Measurements from ENCODE around the gene DMD. TPM values are rescaled to one million over a fixed set of nuclear protein-coding genes. Genes with fewer than 3 reads are reported as not detected.
"Not testable (repeated sequence)": the region's sequence is repeated elsewhere in the genome, so short reads cannot be mapped to it uniquely, and the experiment has no call there.

DMD gene
- polyA plus RNA-seq, 3 donors = 14.9 to 18.3 (median 15.4) TPM

DNA sequence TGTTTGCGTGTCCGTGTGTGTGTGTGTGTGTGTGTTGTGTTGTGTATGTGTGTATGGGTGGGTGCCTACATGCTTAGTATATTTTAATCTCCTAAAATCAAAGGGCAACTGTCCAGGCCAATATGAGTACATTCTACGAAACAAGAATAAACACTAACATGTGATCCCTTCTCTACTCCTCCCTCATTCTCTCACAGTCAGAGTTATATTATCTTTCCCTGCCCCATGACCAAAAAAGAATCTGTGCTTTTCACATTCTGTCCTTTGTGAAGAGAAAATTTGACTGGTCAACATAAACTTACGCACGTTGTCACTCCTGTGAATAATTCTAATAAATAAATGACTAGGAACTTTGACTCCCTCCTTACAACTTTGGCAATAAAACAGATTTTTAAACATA lies 532.9 kb downstream of the DMD start:
- DNase-seq (ENCODE audit: low read depth in 3 of 3, low spot score in 2 of 3) = no peak

DNA sequence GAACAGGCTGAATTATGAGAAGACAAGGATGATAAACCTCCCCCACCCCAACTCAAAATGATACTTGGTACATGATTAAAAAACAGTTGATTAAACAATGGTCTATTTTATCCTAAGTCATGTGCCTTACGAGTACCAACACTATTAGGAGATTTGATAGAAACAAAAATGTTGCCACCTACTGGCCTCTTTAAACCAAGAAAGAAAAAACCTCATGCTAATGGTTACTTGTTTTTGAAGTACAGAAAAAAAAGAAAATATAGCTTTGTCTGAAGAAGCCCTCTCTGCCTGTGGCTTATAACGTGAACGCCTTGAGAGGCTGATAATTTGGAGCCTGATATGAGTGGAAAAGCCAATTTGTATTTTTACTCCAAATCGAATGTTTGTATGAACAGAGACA lies 538.2 kb downstream of the DMD start:
- DNase-seq (ENCODE audit: low read depth in 3 of 3, low spot score in 2 of 3) = no peak

DNA sequence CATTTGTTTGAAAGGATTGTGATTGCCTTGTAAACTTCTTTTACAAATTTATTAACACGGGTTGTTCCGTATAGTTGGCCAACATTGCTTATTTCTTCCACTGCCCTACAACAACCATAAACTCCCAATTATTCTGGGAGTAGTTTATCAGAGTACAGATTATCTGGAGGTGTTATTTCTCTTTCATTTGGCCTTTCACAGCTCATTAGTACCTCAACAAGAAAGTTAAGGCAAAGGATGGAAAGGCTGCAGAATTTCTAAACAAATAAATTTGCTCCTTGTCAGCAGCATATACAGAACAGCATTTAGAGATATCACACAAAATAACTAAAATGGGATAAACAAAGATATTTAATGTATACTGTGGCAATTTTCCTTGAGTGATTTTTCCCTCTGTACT lies 548.8 kb downstream of the DMD start:
- DNase-seq (ENCODE audit: low read depth in 3 of 3, low spot score in 2 of 3) = no peak

DNA sequence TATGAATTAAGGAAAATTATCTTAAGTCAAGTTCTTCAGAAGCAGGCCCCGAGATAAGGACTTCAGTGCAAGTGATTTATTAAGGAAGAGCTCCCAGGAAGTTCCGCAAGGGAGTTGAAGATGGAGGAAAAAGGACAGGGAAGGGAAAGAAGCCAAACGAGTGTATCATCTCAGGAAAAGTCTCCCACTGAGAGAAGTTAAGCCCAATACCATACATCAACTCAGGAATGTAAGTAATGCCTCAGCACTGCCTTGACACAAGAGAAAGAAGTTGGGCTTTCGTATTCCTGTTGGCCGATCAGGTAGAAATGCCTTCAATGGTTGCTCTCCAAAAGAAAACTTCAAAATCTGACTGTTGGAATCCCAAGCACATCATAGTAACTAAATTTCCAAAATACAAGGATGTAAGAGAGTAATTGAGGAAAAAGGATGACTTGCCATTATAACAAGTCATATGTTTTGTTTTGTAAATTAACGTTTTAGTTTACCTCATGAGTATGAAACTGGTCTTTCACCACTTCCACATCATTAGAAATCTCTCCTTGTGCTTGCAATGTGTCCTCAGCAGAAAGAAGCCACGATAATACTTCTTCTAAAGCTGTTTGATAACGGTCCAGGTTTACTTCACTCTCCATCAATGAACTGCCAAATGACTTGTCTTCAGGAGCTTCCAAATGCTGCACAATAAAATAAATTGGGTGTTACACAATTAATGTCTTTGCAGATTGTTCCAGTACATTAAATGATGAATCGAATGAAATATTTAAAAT lies 566.7 kb downstream of the DMD start:
- DNase-seq (ENCODE audit: low read depth in 3 of 3, low spot score in 2 of 3) = no peak

DNA sequence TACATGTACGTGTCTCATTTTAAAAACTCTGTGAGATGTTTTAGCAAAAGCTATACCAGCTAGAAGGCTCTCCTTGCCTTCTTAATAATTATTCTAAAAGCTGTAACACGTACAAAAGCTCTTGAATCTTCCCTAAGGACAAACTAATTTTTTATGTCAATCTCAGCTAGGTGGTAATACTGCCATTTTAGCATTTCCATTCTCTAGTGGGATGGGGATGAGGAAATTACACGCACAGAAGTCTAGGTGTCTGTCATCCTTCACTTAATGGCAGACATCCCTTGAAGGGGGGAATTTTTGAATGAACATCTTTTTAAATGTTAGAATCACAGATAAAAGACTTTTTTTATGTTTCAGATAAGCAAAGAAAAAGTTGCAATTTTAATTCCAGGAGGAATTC lies 569.1 kb downstream of the DMD start:
- no peak for DNase-seq (ENCODE audit: low read depth in 3 of 3, low spot score in 2 of 3)

DNA sequence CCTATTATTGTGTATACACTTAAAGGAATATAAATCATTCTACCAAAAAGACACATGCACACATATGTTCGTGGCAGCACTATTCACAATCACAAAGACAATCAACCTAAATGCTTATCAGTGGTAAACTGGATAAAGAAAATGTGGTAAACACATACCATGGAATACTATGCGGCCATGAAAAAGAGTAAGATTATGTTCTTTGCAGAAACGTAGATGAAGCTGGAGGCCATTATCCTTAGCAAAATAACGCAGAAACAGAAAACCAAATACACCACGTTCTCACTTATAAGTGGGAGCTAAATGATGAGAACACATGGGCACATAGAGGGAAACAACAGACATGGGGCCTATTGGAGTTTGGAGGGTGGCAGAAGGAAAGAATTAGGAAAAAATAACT lies 593.2 kb downstream of the DMD start:
- DNase-seq (ENCODE audit: low read depth in 3 of 3, low spot score in 2 of 3) = no peak

DNA sequence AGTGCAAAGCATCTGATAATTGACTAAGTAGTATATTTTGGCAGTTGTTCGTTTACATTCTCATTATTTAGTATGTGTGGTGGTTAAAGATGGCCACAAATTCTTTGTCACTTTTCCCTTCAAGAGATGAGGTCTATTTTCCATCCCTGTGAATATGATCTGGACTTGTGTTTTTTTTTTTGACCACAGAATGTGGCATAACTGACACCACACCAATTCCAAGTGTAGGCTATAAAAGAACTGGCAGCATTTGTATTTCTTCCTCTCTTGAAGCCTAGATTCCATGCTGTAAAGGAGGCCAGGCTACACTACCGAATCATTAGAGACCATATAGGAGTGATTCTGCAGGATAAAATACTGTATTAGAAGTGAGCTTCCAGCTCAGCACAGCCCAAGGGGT lies 596.6 kb downstream of the DMD start:
- DNase-seq (ENCODE audit: low read depth in 3 of 3, low spot score in 2 of 3) = no peak

DNA sequence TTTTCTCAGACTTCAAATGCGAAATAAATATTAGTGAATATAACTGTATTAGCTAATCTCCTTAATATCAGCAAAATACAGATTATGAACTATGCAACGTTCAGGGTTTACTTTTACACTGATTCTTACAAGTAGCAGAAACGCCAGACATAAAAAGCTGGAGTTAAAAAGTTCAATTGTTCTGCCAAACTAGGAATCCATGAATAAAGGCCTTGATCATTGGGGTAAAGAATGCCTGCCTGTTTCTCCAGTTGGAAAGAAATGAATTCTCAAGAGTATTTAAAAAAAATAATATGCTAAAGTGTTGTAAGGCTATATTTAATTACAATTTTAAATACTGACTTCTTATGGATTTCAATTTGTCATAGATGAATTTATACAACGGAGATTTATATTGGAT lies 612.2 kb downstream of the DMD start:
- DNase-seq (ENCODE audit: low read depth in 3 of 3, low spot score in 2 of 3) = no peak

DNA sequence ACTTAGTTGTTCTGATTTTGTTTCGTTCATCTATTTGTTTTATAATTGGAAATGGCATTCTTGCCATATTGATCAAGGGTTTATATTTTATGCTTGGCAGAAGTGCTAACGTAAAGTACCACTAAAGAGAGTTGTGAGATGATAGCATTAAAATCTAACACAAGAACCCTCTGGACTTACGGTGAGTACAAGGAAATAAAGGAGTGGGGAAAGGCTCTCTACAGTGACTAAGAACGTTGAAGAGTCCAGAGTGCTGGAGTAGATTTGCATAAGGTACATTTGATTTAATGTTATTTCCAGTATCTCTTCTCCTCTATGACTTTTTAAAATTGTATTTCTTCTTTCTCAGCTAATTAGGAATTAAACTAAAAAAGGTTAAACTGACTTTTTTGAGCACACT lies 612.6 kb downstream of the DMD start:
- DNase-seq (ENCODE audit: low read depth in 3 of 3, low spot score in 2 of 3) = no peak

DNA sequence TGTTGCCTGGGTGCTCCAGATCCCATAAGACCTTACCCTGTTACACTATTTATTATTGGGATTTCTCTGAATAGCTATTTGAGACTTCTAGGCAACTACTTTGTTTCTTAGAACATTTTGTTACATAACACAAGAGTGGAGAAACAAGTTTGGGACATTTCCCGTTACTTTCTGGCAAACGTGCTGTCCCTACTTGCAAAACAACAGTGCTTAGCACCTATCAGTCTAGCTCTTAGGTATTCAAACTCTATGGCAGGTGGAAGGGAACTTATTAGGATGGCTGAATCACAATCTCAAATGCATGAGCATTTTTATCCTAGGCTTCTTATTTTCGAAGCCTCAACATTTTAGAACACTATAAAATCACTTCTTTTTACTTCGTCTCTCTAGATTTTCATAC lies 613.6 kb downstream of the DMD start:
- DNase-seq (ENCODE audit: low read depth in 3 of 3, low spot score in 2 of 3) = no peak

DNA sequence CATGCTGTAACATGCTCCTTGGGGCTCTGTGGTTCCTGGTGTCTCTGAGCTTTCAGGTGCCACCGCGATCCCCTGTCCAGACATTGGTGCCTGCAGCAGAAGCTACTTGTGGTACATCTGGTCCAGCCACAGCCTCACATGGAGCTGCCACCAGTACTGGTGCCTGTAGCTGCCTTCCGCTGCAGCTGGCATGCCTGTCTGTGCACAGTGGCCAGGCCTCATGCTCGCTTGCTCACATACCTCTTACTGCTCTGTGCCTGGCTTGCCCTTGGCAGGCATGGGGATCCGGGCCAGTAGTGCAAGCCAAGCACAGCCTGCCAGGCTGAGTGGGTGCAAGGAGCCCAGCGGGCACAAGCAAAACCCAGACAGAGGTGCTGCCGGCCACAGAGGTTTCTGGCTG lies 618.6 kb downstream of the DMD start:
- DNase-seq (ENCODE audit: low read depth in 3 of 3, low spot score in 2 of 3) = no peak

DNA sequence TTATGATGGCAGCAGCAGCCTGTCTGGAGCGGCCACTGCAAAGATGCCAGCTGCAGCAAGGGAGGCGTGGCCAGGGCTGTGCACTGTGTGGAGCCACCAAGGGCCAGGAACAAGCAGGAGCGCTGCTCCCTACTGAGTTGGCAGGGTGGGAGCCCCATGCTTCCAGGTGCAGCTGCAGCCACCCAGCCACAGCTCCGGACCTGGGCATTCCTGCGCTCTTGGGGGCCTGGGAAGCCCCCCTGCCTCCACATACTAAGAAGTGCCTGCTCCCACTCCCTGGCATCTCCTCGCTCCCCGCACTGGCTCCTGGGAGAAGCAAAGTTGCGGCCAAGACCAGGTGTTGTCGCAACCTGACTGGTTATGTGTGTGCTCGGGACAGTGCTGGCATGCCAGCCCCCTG lies 619.8 kb downstream of the DMD start:
- DNase-seq (ENCODE audit: low read depth in 3 of 3, low spot score in 2 of 3) = no peak

DNA sequence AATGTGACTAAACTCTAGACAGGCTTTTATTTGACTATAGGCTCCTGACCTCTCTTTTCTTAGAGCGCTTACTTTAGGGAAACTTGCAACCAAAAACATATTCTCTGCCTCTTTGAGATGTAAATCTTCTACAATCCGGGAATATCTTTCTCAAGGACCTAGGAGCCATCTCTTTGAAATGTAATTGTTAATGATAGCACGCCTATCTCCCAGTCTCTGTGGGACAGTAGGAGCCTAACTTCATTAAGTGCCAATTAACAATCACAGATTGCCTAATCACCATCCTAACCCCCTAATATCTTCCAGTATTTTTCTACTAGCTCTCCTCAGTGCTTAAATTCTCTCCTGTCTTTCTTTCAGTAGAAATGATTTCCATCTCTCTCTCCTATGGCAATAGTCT lies 628.6 kb downstream of the DMD start:
- no peak for DNase-seq (ENCODE audit: low read depth in 3 of 3, low spot score in 2 of 3)

DNA sequence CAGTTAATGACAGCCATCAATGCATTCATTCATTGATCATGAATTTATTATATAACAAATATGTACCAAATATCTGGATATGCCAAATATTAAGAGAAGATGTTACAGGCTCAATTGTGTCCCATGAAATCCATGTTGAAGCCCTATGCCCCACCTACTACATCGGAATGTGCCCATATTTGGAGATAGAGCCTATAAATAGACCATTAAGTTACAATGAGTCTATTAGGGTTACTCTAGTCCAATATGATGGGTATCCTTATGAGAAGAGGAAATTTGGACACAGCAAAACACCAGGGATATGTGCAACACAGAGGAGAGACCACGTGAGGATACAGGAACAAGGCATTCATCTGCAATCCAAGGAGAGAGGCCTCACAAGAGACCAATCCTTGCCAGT lies 634.5 kb downstream of the DMD start:
- DNase-seq (ENCODE audit: low read depth in 3 of 3, low spot score in 2 of 3) = no peak

DNA sequence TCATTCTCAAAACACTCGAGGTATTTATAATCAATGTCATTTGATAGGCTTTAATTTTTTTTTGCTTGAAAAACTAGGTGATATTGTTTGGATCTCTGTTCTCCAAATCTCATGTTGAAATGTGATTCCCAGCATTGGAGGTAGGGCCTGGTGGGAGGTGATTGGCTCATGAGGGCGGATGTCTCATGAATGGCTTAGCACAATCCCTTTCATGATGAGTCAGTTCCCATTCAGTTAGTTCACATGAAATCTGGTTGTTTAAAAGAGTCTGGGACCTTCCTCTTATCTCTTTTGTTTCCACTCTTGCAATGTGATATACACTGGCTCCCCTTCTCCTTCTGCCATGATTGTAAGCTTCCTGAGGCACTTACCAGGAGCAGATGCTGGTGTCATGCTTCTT lies 638.7 kb downstream of the DMD start:
- DNase-seq (ENCODE audit: low read depth in 3 of 3, low spot score in 2 of 3) = no peak

DNA sequence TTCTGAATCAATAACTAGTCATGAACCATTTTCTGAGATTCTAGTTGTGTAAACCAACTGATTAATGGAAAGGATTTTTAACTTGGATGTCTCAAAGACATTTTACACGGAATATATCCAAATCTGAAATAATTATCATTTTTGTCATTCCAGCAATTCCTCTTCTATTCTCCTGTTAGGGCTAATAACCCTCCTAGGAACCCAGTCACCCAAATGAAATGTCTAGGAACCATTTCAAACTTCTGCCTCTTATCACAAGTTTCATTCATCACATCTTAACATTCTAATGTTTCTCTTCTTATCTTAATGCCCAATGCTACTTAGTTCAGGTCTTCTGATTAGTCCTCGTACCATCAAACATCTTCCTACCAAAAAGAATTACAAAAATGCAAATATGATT lies 639.8 kb downstream of the DMD start:
- no peak for DNase-seq (ENCODE audit: low read depth in 3 of 3, low spot score in 2 of 3)

DNA sequence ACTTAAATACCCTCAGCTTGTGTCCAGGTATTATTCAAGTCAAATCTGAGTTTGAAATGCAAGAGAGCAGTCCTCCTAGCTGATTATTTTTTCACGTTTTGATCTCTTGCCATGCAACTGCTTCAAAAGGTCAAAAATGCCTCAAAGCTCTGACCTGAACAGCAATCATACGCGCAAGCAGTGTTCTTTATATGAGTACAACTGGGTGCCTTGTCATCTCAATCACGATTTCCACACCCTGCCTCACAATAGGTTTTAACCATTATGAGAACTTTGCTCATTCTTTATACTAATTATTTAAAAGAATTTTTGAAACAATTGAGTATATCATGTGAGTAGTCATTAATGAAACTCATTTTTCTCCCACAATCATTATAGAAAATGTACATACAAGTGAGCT lies 649.1 kb downstream of the DMD start:
- no peak for DNase-seq (ENCODE audit: low read depth in 3 of 3, low spot score in 2 of 3)

DNA sequence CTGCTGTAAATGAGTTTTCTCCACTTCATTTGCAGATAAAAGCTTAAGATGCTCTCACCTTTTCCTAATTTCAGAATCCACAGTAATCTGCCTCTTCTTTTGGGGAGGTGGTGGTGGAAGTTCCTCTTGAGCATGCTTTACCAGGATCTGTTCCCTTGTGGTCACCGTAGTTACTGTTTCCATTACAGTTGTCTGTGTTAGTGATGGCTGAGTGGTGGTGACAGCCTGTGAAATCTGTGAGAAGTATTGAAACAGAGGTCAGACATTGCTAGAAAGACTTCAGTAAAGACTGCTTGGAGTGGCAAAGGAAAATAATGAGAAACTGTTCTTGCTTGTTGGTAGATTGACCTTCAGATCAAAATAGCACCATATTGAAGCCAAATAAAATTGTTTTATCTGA lies 666.2 kb downstream of the DMD start:
- no peak for DNase-seq (ENCODE audit: low read depth in 3 of 3, low spot score in 2 of 3)

DNA sequence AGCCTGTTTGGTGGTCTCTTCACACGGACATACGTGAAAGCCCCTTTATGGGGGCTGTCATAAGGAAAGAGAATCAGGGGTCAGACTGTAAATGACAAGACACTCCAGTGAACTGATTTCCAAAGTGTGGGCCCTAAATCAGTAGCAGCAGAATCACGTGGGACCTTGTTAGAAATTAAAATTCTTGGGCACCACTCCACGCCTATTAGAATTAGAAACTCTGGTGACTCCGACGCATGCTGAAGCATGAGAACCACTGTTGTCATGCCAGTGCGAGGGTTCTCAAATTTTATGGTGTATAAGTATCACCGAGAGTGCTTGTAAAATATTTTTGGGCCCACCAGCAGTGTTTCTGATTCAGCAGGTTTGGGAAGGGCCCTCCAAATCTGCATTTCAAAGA lies 672.8 kb downstream of the DMD start:
- no peak for DNase-seq (ENCODE audit: low read depth in 3 of 3, low spot score in 2 of 3)

DNA sequence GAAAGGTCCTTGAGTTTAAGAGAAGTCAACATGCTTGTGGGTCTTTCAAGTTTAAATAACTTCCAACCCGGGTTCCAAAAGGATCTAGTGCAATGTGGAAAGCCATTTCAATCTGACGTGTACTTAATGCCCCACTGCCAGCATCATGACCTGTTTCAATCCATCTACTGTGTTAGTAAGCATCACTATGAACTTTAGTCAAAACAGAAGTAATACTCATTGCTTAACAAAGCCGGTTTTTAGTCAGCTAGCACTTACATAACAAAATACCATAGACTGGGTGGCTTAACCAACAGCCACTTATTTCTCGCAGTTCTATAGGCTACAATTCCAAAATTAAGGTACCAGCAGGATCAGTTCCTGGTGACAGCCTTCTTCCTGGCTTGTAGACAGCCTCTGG lies 677.5 kb downstream of the DMD start:
- no peak for DNase-seq (ENCODE audit: low read depth in 3 of 3, low spot score in 2 of 3)

DNA sequence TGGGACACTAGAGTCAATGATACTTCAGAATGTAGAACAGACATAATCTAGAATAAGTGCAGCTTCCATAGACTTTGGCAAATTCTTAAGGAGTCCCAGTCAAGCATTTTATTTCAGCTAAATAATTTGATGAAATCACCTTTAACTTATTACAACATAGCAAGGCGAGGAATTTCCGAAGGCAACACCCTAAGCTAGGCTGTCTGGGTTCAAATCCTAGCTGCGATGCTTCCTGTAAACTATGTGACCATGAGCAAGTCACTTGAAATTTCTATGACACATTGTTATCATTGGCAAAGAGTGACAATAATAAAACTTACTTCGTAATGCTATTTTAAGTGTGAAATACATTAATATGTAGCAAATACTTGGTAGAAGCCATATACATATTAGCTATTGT lies 679.1 kb downstream of the DMD start:
- DNase-seq (ENCODE audit: low read depth in 3 of 3, low spot score in 2 of 3) = no peak

DNA sequence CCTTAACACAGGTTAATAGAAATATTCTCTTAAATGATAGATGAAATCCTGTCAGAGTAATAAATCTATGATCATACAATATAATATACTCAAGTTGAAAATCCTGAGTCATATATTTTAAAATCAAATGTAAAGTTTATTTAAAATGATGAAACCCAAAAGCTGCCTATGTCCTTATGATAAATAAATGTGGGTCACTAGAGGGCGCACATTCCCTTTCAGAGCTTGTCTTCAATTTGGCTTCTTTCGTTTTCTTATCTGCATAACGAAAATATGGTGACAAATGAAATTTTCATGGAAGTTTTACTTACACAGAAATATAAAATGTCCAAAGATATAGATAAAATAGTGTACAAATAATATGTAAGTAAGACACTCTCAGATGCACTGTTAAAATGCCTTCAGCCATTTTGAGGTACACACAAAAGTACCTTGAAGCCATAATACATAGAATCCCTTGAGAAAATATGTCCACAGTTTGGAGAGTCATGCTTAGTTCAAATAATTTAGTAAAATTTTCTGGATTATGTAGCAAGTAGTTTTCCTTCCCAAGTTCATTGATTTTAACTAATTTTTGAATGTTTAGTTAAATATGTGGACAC lies 680.4 kb downstream of the DMD start:
- peak; percentile 0 to 15 (median 6) for DNase-seq (ENCODE audit: low read depth in 3 of 3, low spot score in 2 of 3)

DNA sequence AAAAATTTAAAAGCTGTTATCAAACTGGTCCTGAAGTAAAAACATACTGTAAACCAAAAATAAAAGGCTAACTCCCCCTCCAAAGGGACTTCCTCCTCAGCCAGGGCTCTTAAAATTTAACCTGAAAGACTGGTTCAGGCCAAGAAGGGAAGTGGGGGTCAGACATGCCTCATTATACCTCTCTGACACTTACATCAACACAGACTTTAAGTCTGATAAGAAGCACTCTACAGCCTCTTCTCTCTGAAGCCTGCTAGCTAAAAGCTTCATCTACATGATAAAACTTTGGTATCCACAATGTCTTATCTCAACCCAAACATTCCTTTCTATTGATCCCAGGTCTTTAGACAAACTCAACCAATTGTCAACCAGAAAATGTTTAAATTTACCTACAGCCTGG lies 682.9 kb downstream of the DMD start:
- not testable (repeated sequence) for DNase-seq (ENCODE audit: low read depth in 3 of 3, low spot score in 2 of 3)

Data from right renal cortex interstitium (tissue), 3 donors.